NCI-H446 treated with DMSO at 0.1 percent for 48 hours (cell line): ENCODE measurements around the gene SERPINB2.

ENCODE experiments used
- DNase-seq: peaks from one replicate; lab custom pipeline; 2025; lab: John Stamatoyannopoulos, UW

SERPINB2 gene

GRCh38 chr18:63887424-63887823 is at the start of gene SERPINB2:
TSS of gene SERPINB2 (plus strand) at chr18:63887705. CDS start at chr18:63891445, 3,740 bp downstream.
- no peak for DNase-seq

DNA sequence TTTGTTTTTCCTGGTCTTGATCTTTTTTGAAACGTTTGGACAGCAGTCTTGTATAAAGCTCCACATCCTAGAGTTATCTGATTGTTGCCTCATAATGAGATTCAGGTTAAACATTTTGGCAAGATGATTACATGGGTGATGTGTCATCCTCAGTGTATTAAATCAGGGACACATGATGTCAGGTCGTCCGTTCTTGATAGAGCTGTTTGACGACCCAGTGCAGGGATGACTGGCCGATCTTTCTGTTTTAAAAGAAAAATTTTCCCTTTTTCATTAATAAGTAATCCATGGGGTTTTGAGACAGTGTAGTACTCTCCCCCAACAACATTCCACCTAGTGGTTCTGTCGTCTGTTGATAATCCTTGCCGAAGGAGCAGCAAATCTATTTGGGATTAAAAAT is 44.5 kb upstream of the SERPINB2 start:
- no peak for DNase-seq

- no peak for DNase-seq
Observed at GRCh38 chr18:63844254-63844653, 43.3 kb upstream of the SERPINB2 start.

- DNase-seq, result peak; percentile 7
Observed at GRCh38 chr18:63848159-63848558, 39.3 kb upstream of the SERPINB2 start.

DNA sequence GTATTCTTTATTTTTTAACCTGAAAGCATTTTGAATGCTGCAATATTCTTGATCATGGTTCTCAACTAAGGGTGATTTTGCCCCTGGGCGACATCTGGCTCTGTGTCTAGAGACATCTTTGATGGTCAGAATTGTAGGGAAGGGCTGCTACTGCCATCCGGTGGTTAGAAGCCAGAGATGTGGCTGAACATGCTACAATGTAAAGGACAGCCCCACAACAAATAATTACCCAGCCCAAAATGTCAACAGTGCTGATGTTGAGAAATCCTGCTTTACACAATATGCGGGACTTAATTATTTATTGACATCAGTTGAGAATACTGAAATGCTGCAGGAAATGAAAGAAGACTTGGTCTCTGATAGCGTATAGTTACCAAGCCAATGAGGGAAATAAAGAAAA is 37.5 kb upstream of the SERPINB2 start:
- DNase-seq, result no peak

- no peak for DNase-seq
Observed at GRCh38 chr18:63850636-63851035, 36.9 kb upstream of the SERPINB2 start.

GRCh38 chr18:63858456-63858855 is 29.0 kb upstream of the SERPINB2 start:
- DNase-seq, result no peak

DNA sequence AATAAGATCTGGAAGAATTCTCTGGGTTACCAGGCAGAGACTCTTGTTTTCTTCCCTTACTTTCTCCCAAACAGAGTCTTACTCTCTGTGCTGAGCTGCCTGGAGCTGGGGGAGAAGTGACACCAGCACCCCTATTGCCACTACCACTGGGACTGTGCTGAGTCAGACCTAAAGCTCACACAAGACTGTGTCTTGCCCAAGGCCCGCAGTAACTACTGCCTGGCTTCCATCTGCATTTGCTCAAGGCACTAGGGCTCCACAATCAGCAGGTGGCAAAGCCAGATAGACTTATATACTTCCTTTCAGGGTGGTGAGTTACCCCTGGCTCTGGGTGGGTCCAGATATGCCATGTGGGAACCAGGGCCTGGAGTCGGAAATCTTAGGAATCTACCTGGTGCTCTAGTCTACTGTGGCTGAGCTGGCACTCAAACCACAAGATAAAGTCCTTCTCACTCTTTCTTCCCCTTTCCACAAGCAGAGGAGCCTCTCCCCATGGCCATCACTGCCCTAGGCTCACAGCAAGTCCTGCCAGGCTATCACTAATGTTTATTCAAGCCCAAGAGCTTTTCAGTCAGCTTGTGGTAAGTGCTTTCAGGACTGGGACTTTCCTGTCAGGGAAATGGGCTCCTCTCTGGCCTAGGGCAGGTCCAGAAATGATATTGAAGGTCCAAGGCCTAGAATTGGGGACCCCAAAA is 27.6 kb upstream of the SERPINB2 start:
- DNase-seq, result no peak

GRCh38 chr18:63860531-63860930 is 27.0 kb upstream of the SERPINB2 start:
- DNase-seq, result no peak

DNA sequence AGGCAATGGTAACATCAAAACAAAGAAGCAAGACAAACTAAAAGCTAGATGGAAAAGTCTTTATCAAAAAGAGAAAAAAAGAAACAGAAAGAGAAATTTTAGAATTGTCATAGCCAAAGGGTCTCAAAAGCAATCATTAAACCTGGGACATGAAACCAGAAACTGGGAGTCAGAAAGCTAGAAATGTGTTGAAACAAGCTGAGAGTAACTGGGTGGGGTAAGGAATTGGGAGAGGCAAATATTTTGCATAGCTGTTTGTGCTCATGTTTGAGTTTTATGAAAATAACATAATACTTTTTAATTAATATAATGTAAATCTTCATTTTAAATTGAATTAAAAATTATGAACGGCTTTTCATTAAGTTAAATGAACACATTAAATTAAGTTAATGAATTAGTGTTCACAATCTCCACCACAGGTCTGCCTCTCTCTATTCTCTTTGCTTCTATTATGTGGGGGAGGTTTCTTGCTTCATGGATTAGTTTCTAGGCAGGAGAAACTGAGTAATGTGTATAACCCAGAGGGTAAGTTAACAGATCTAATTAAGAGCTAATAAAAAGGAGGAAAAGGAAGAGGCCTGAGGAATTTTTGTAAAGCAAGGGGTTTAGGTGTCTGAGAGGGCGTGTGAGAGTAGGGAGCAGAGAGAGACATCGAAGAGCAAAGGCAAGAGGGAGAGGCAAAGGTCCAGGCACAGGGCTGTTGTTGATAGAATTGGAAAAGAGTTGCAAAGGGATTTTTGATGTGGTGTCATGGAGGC is 20.0 kb upstream of the SERPINB2 start:
- no peak for DNase-seq

- DNase-seq, result no peak
Observed at GRCh38 chr18:63868546-63868945, 19.0 kb upstream of the SERPINB2 start.

- no peak for DNase-seq
Observed at GRCh38 chr18:63869374-63869773, 18.1 kb upstream of the SERPINB2 start.

DNA sequence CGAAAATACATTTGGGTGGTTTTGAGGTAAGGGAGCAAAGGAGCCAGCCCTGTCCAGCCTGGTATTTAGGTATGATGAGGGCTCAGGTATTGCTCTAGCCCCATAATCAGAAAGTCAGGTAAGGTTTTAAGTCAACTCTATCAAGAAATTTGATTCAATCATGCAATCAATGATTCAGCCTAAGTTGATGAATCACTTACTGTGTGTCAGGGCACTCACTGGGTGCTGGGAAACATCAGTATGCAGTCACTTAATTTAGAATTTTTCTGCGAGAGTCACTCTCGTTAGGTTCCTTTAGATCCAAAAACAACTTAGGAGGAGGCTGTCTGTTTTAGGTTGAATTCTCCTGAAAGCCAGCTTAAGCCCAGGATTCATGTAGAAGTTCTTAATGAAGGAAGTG is 17.7 kb upstream of the SERPINB2 start:
- no peak for DNase-seq

DNA sequence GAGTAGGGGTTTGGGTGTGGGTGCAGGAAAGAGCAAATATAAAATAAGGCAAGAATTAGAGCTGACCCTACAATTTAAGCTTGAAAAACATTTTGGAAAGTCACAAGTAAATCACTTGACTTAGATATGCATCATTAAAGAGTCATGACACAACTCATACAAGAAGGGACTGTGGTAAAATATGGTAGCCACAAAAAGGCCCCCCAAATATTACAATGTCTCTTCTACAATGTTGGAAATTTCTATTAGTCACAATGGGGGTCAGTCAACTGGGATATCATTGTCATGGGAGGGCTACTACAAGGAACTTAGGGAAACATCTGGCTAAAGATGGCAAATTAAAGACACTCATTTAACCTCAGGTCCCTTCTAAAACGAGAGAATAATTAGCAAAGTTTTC is 15.7 kb upstream of the SERPINB2 start:
- no peak for DNase-seq

DNA sequence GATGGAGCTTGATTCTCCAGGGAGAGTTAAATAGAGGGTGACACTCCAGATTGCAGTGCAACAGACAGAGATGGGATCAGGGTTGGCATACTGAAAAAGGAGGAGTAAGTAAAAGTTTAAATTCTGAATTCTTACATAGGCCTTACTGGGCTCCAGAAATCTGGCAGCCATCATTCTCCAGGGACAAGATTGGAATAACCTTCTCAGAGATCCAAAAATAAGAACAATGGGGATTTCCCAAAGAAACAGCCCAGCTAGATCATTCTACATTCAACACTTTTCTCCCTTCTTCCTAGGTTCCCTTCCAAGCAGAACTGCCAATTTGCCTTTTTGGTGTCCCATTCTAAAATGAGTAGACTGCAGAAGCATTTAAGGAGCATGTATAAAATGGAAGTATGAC is 14.9 kb upstream of the SERPINB2 start:
- DNase-seq, result no peak

DNA sequence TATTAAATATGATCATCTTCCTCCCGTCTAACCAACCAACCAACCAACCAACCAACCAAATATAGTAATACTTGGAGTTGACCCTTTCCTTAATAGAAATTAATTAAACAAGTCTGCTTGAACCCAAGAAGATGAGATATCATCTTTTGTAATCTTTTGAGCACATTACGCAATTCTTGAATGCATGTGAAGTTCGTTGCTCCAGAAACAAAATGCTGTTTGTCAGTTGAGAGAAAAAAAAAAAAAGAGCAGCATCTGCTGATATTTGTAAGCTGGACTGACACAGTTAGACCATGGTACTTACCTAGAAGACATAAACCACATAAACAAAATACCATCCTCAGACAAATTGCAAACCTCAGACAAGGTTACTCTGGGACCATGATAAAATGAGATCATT is 9.2 kb upstream of the SERPINB2 start:
- no peak for DNase-seq

- DNase-seq, result no peak
Observed at GRCh38 chr18:63878925-63879324, 8.6 kb upstream of the SERPINB2 start.

- DNase-seq, result no peak
Observed at GRCh38 chr18:63879709-63880108, 7.8 kb upstream of the SERPINB2 start.

DNA sequence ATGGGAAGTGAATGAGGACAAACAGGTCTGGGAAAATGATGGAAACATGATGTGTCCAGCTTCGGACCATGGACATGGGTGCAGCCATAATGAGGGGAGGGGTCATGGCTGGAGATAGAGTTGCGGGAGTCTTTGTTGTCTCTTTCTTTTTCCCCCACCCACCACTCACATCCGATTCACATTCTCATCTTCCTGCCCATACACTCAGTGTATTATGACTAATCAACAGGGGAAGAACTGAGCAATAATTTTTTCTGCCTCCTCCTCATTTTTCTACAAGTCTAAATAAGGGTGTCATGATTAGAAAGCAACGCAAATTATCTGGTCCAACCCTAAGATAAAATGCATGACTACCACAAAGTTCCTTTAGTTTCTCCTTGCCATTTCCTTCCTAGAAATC is 5.7 kb upstream of the SERPINB2 start:
- no peak for DNase-seq

DNA sequence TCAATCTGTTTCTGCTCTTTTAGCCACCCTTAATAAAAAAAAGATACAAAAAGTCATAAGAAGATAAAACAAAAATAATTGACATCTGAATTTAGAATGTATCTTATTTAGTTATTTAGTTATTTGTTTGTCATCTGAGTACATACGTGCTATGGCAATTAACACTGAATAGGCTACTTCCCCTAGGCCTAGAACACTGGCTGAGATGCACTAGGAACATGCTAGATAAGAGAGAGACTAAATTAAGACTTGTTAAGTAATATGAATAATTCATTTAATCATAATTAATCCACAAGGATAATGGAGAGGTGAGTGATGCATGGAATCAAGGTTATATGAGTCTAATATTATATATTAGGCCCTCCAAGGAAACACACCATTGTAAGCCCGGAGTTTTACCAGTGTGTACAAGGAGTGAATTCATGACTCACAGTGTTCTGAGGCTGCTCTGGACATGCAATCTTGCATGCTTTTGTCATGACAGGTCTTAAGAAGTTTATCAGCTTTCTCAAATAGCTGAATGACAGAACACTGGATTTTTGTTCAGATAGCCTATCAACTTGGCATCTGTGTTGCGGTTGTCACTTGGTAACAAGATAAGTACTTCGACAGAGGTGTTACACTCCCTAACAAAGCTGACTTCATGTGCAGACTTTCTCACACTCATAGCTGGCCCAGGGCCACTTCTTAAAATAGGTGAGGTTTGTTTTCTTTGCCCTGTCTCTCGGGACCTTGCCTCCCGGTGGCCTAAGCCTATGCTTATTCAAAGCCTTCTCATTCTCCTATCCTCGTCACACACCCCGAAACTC is 5.0 kb upstream of the SERPINB2 start:
- no peak for DNase-seq

GRCh38 chr18:63883617-63884016 is 3.9 kb upstream of the SERPINB2 start:
- no peak for DNase-seq

GRCh38 chr18:63888470-63889190 is 1.1 kb downstream of the SERPINB2 start:
- DNase-seq, result no peak
